Transverse colon (tissue), 4 donors: ENCODE measurements around the gene DISP3. TPM values are rescaled to one million over a fixed set of nuclear protein-coding genes. Genes with fewer than 3 reads are reported as not detected.

Experiments
- DNase-seq: peaks from one replicate; pipeline ENCODE4 v3.0.0-alpha.2; 2019
- H3K27ac ChIP-seq, 4 donors: fragments of 200-600 bp; sonication (generic); 2 replicates each; pipeline ENCODE4 v1.5.1; 2016 to 2018; ENCODE audit warnings: inconsistent platforms in 4 of 4
- H3K27me3 ChIP-seq: fragments of 200-600 bp; sonication (generic); 2 replicates; pipeline ENCODE4 v1.5.1; 2017; ENCODE audit warnings: inconsistent platforms
- H3K36me3 ChIP-seq, 4 donors: fragments of 200-600 bp; sonication (generic); 2 replicates each; pipeline ENCODE4 v1.5.1; 2017 to 2019; ENCODE audit warnings: inconsistent platforms in 4 of 4
- H3K4me1 ChIP-seq, 4 donors: fragments of 200-600 bp; sonication (generic); 2 replicates each; pipeline ENCODE4 v1.5.1; 2017 to 2020; ENCODE audit warnings: inconsistent platforms in 4 of 4
- H3K4me3 ChIP-seq, 4 donors: fragments of 200-600 bp; sonication (generic); 1 replicate in 1 of 4; 2 replicates in 3 of 4; pipeline versions ENCODE4 v1.5.1 to v1.6.1; 2017 to 2019; ENCODE audit warnings: inconsistent platforms in 4 of 4
- H3K9me3 ChIP-seq, 2 donors: fragments of 200-600 bp; sonication (generic); 2 replicates each; pipeline ENCODE4 v1.5.1; 2017 to 2019; ENCODE audit warnings: inconsistent platforms in 2 of 2
- CTCF ChIP-seq, 5 experiments: fragments of 200-600 bp in 3 of 5; fragments of 450-650 bp in 2 of 5; sonication (generic) in 3 of 5; IDR thresholded peaks; 1 replicate in 2 of 5; 2 replicates in 3 of 5; pipeline ENCODE4 v1.5.1; 2016 to 2017; ENCODE audit warnings: antibody characterized with exemption in 5 of 5, inconsistent platforms in 3 of 5, mild to moderate bottlenecking in 2 of 5, moderate library complexity in 1 of 5
- EP300 ChIP-seq: sonication (generic); formaldehyde crosslinking; IDR thresholded peaks from one replicate; pipeline ENCODE4 v1.6.1; 2017; ENCODE audit warnings: antibody characterized with exemption, low read depth
- POLR2A ChIP-seq: fragments of 450-650 bp; IDR thresholded peaks from one replicate; pipeline ENCODE4 v1.6.1; 2016; ENCODE audit warnings: antibody characterized with exemption, mild to moderate bottlenecking, moderate library complexity
- POLR2AphosphoS5 ChIP-seq, 3 donors: sonication (generic); formaldehyde crosslinking; IDR thresholded peaks; one replicate each; pipeline ENCODE4 v1.6.1; 2016; ENCODE audit warnings: antibody characterized with exemption in 3 of 3
- WGBS, 2 donors: methylation state at CpG; one replicate each; pipeline ENCODE4 v1.1.5; 2018; ENCODE audit warnings: low coverage in 1 of 2; 5-methylcytosine and 5-hydroxymethylcytosine counted together
- in situ Hi-C, 4 donors: fragments of 200-750 bp; cut with MboI; loops; one replicate each; pipeline versions ENCODE4 v1.15.0 to v1.15.1; 2017; ENCODE audit warnings: low sequenced_read_pairs in 3 of 4, low pct_ligation_motif_present in 1 of 4, low pct_unique_long_range_greater_than_20kb in 1 of 4
- intact Hi-C: fragments of 100-400 bp; cut with DNase I; formaldehyde crosslinking; loops from one replicate; pipeline ENCODE4 v1.15.1; 2023; ENCODE audit warnings: low total_unique reads
- total RNA-seq, 4 donors: library from RNA; depleted of rRNA; stranded (reverse); fragments of >200 nt; gene quantifications; one replicate each; pipeline ENCODE4 v1.1.0, GENCODE V29; 2016

Gene DISP3
- total RNA-seq, 4 donors from 2014 or later: under 0.01 to 2.6 (median 0.16) TPM; not detected in 1

DNA sequence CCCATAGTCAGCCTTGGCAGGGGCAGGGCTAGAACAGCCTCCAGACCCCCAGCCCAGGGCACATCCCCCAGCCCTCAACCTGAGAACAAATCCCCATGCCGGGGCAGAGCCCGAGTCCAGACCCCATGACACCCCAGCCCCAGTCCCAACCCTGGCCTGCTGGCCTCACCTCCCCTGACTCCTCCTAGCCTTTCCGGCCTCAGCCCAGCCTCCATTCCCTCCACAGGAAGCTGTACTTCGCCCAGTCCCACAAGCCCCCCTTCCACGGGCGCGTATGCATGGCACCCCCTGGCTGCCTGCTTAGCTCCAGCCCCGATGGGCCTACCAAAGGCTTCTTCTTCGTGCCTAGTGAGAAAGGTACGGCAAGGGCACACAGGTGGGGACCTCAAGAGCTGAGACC is 50.4 kb downstream of the DISP3 start:
- in situ Hi-C loops: no loop called here
- intact Hi-C loops: no loop called here
- H3K36me3 ChIP-seq: no peaks in the 10 kb centered on the region
- DNase-seq: no peak
- H3K9me3 ChIP-seq: no peaks in the 10 kb centered on the region
- no peaks in the 10 kb centered on the region for H3K27me3 ChIP-seq
- H3K4me3 ChIP-seq: no peak overlapping the region
- 67 to 85% methylated on average over 3 to 7 of the region's 10 CpGs for WGBS, 2 donors
- H3K4me1 ChIP-seq: no peaks in the 10 kb centered on the region
- no peak for TF ChIP-seq POLR2AphosphoS5 (IDR thresholded peaks at IDR 0.05)
- TF ChIP-seq EP300: no peak
- no peak for TF ChIP-seq CTCF (IDR thresholded peaks at IDR 0.05)
- no peak for TF ChIP-seq POLR2A
- H3K27ac ChIP-seq: no peak overlapping the region

- DNase-seq: no peak
- WGBS, 2 donors: 68 to 83% methylated on average over 4 to 34 of the region's 34 CpGs
- no peak for TF ChIP-seq EP300
- no peak for TF ChIP-seq CTCF (IDR thresholded peaks at IDR 0.05)
- no peak for TF ChIP-seq POLR2AphosphoS5 (IDR thresholded peaks at IDR 0.05)
- TF ChIP-seq POLR2A: no peak
- no peak overlapping the region for H3K27ac ChIP-seq
- intact Hi-C loops: no loop called here
- H3K27me3 ChIP-seq: no peaks in the 10 kb centered on the region
- H3K4me3 ChIP-seq: no peak overlapping the region
- H3K36me3 ChIP-seq: no peaks in the 10 kb centered on the region
- in situ Hi-C loops: no loop called here
- no peaks in the 10 kb centered on the region for H3K9me3 ChIP-seq
- H3K4me1 ChIP-seq: no peaks in the 10 kb centered on the region
Observed at GRCh38 chr1:11529763-11530730, 51.1 kb downstream of the DISP3 start.

GRCh38 chr1:11530731-11531311 is 51.9 kb downstream of the DISP3 start:
- 74% methylated on average over 14 of the region's 15 CpGs; no CpG with 5 or more reads in 1 of the 2 donors for WGBS, 2 donors

More at GRCh38 chr1:11530731-11531311, 51.9 kb downstream of the DISP3 start:
- Histone ChIP-seq H3K27ac (no peak overlapping the region), H3K36me3 (no peaks in the 10 kb centered on the region), H3K4me3 (no peak overlapping the region), H3K4me1 (no peaks in the 10 kb centered on the region), H3K9me3 (no peaks in the 10 kb centered on the region), H3K27me3 (no peaks in the 10 kb centered on the region)
- TF ChIP-seq EP300 (no peak), CTCF (IDR thresholded peaks at IDR 0.05) (no peak), POLR2AphosphoS5 (IDR thresholded peaks at IDR 0.05) (no peak), POLR2A (no peak)
- no peak for DNase-seq
- intact Hi-C loops: no loop called here
- in situ Hi-C loops: no loop called here
